ENCODE data around the gene ZNF165.
"Not testable (repeated sequence)": the region's sequence is repeated elsewhere in the genome, so short reads cannot be mapped to it uniquely, and the experiment has no call there.

Gene ZNF165

DNA sequence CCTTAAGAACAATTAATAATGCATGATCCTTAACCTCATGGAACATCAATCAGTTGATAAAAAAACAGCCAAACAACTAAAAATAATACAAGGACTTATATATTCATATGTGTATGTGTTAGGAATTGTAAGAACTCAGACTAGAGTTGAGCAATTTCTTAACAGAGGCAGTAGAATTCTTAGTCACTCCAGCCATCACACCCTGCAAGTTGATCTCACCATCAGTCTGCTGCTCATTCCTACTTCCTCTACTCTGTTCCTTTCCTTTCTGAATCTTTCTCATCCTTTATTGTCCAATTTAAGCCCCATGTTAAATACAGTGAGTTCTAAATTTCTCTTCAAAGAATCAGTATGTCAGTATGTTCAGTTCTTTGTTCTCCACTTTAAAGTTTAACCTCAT, 2.6 kb downstream of the ZNF165 start:
- Histone ChIP-seq H3K79me2 (ENCODE audit: insufficient read depth, low read depth) (no peaks in the 10 kb centered on the region), H3K27me3 (ENCODE audit: insufficient read depth, low read depth) (no peaks in the 10 kb centered on the region), H4K20me1 (ENCODE audit: insufficient read depth) (no peaks in the 10 kb centered on the region), H3K27ac (no peak overlapping the region), H3K4me2 (no peak overlapping the region), H3K4me3 (IDR thresholded peaks at IDR 0.05; ENCODE audit: insufficient read depth, low read depth, low read length) (no peak overlapping the region), H2AFZ (ENCODE audit: low read depth) (no peak overlapping the region), H3K4me1 (ENCODE audit: low read depth, poor library complexity, severe bottlenecking) (peaks cover 12% of the 10 kb centered on the region), H3K9ac (no peak overlapping the region), H3K36me3 (ENCODE audit: insufficient read depth) (no peaks in the 10 kb centered on the region)
- TF ChIP-seq, protein P1, sequence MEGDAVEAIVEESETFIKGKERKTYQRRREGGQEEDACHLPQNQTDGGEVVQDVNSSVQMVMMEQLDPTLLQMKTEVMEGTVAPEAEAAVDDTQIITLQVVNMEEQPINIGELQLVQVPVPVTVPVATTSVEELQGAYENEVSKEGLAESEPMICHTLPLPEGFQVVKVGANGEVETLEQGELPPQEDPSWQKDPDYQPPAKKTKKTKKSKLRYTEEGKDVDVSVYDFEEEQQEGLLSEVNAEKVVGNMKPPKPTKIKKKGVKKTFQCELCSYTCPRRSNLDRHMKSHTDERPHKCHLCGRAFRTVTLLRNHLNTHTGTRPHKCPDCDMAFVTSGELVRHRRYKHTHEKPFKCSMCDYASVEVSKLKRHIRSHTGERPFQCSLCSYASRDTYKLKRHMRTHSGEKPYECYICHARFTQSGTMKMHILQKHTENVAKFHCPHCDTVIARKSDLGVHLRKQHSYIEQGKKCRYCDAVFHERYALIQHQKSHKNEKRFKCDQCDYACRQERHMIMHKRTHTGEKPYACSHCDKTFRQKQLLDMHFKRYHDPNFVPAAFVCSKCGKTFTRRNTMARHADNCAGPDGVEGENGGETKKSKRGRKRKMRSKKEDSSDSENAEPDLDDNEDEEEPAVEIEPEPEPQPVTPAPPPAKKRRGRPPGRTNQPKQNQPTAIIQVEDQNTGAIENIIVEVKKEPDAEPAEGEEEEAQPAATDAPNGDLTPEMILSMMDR (conservative IDR thresholded peaks at IDR 0.05; ENCODE audit: low read depth, low read length), result no peak

DNA sequence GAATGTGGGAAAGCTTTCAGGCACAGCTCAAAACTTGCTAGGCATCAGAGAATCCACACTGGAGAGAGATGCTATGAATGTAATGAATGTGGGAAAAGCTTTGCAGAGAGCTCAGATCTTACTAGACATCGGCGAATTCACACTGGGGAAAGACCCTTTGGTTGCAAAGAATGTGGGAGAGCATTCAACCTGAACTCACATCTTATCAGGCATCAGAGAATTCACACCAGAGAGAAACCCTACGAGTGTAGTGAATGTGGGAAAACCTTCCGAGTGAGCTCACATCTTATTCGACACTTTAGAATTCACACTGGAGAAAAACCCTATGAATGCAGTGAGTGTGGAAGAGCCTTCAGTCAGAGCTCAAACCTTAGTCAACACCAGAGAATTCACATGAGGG, 8.7 kb downstream of the ZNF165 start:
- Histone ChIP-seq H4K20me1 (ENCODE audit: insufficient read depth) (no peaks in the 10 kb centered on the region), H3K36me3 (ENCODE audit: insufficient read depth) (no peaks in the 10 kb centered on the region), H2AFZ (ENCODE audit: low read depth) (no peak overlapping the region)

DNA sequence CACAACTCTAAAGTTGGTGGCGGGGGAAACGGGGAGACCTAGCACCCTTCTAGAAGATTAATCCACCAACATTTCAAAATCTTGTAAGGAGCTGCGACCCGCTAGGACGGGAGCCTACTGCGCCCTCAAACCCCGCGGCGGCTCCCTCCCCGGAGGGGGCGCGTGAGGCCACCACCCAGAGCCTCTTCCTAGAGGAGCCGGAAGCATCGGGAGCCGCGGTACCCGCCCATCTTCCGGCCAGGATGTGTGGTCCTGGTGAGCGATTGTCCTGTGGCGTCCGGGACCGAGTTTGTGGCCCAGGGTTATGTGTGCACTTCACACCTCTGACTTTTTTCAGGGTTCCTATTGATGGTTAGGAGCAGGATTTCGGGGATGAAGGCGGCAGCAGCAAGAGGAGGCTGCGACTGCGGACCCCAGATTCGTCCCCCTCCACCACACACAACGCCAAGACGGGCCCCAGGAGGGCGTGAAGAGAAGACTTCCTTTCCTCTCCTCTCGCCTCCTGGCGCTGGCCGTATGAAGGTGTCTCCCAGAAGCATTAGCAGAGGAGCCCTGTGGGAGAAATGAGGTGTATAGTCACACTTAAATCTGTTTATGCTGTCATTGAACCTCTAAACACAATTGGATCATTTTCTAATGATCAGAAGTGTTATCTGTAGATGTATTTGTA, 10.7 kb downstream of the ZNF165 start:
- Histone ChIP-seq H3K27me3 (ENCODE audit: insufficient read depth, low read depth) (no peaks in the 10 kb centered on the region), H3K9ac (no peak overlapping the region), H3K36me3 (ENCODE audit: insufficient read depth) (no peaks in the 10 kb centered on the region), H4K20me1 (ENCODE audit: insufficient read depth) (no peaks in the 10 kb centered on the region), H3K27ac (no peak overlapping the region), H3K79me2 (ENCODE audit: insufficient read depth, low read depth) (no peaks in the 10 kb centered on the region), H3K4me1 (ENCODE audit: low read depth, poor library complexity, severe bottlenecking) (no peaks in the 10 kb centered on the region), H2AFZ (ENCODE audit: low read depth) (no peak overlapping the region), H3K4me3 (IDR thresholded peaks at IDR 0.05; ENCODE audit: insufficient read depth, low read depth, low read length) (no peak overlapping the region), H3K4me2 (no peak overlapping the region)
- TF ChIP-seq, protein P1 (conservative IDR thresholded peaks at IDR 0.05; ENCODE audit: low read depth, low read length), result no peak

More for the DNA sequence above, 8.7 kb downstream of the ZNF165 start:
- TF ChIP-seq, protein P1 (conservative IDR thresholded peaks at IDR 0.05; ENCODE audit: low read depth, low read length), result no peak
- H3K27me3 ChIP-seq (ENCODE audit: insufficient read depth, low read depth), result no peaks in the 10 kb centered on the region
- H3K4me3 ChIP-seq (IDR thresholded peaks at IDR 0.05; ENCODE audit: insufficient read depth, low read depth, low read length), result no peak overlapping the region
- H3K27ac ChIP-seq, result no peak overlapping the region
- H3K4me1 ChIP-seq (ENCODE audit: low read depth, poor library complexity, severe bottlenecking), result no peaks in the 10 kb centered on the region
- H3K9ac ChIP-seq, result no peak overlapping the region
- no peaks in the 10 kb centered on the region for H3K79me2 ChIP-seq (ENCODE audit: insufficient read depth, low read depth)
- no peak overlapping the region for H3K4me2 ChIP-seq

DNA sequence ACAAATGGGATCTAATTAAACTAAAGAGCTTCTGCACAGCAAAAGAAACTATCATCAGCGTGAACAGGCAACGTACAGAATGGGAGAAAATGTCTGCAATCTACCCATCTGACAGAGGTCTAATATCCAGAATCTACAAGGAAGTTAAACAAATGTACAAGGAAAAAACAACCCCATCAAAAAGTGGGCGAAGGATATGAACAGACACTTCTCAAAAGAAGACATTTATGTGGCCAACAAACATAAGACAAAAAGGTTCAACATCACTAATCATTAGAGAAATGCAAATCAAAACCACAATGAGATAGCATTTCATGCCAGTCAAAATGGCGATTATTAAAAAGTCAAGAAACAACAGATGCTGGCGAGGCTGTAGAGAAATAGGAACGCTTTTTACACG, 21.9 kb downstream of the ZNF165 start:
- H4K20me1 ChIP-seq (ENCODE audit: insufficient read depth); H3K27ac ChIP-seq; H3K4me2 ChIP-seq; H3K27me3 ChIP-seq (ENCODE audit: insufficient read depth, low read depth); H3K79me2 ChIP-seq (ENCODE audit: insufficient read depth, low read depth); H3K4me3 ChIP-seq (IDR thresholded peaks at IDR 0.05; ENCODE audit: insufficient read depth, low read depth, low read length); H2AFZ ChIP-seq (ENCODE audit: low read depth); H3K9ac ChIP-seq; H3K36me3 ChIP-seq (ENCODE audit: insufficient read depth): not testable (repeated sequence)
- peaks cover 16% of the 10 kb centered on the region for H3K4me1 ChIP-seq (ENCODE audit: low read depth, poor library complexity, severe bottlenecking)

DNA sequence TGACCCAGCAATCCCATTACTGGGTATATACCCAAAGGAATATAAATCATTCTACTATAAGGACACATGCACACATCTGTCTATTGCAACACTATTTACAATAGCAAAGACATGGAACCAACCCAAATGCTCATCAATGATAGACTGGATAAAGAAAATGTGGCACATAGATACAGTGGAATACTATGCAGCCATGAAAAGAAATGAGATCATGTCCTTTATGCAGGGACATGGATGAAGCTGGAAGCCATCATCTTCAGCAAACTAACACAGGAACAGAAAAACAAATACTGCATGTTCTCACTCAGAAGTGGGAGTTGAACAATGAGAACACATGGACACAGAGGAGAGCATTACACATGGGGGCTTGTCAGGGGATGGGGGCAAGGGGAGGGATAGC, 22.3 kb downstream of the ZNF165 start:
- not testable (repeated sequence) for H3K36me3 ChIP-seq (ENCODE audit: insufficient read depth); H3K27ac ChIP-seq; H3K27me3 ChIP-seq (ENCODE audit: insufficient read depth, low read depth); H3K4me3 ChIP-seq (IDR thresholded peaks at IDR 0.05; ENCODE audit: insufficient read depth, low read depth, low read length); H4K20me1 ChIP-seq (ENCODE audit: insufficient read depth); H3K79me2 ChIP-seq (ENCODE audit: insufficient read depth, low read depth); H2AFZ ChIP-seq (ENCODE audit: low read depth); H3K9ac ChIP-seq; H3K4me2 ChIP-seq
- H3K4me1 ChIP-seq (ENCODE audit: low read depth, poor library complexity, severe bottlenecking), result peaks cover 16% of the 10 kb centered on the region
